GM18502 (cell line): Measurements from ENCODE around the gene IL17B.

ENCODE experiments used
- ATAC-seq: cut with Tn5 transposase; IDR thresholded peaks from one replicate; pipeline ENCODE4 v1.9.1; 2021; ENCODE audit warnings: mild to moderate bottlenecking; ENCODE audit not compliant: unreplicated experiment, poor library complexity

IL17B gene

DNA sequence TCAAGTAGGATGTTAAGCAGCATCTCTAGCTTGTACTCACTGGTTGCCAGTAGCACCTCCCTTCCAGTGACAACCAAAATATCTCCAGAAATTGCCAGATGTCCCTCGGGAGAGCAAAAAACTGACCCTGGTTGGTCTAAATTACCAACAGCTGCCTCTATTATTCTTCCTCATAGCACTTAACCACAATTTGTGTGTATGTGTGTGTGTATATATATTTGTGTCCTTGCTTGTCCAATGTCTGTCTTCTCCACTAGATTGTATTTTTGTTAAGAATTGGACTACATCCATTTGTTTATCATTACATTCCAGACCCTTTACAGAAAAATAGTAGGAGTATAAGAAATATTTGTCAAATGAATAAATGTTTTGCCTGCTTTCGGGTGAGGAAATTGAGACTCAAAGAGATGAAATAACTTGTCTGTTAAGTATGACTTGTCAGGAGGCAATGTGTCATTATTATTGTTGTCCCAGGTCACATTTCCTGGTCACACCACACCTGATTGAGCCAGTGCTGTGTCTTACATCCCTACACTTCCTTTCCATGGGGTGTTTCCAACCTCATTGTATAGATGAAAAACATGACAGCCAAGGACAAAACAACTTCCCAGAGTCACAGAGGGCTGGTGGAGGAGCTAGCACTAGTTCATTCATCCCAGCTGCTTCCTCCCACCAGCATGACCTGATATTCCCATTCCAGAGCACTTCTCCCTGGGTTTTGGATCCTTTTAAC, 45.2 kb downstream of the IL17B start:
- no peak for ATAC-seq

DNA sequence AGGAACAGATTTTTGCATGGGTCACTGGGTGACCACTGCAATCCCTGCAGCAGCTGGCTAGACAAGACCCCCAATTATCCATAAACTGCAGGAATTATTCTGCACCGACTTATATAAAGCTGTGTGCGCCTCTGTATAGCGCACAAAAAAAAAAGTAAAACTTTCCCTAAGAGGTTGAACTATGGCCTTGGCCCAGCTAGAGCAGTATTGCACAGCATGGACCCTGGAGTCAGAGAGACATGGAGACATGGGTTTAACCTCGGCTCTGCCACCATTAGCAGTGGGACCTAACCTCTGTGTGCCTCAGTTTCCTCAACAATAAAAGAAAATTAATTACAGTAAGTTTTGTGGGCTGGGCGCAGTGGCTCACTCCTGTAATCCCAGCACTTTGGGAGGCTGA, 50.9 kb downstream of the IL17B start:
- no peak for ATAC-seq

- ATAC-seq = no peak
Observed at GRCh38 chr5:149326611-149327010, 52.5 kb downstream of the IL17B start.

DNA sequence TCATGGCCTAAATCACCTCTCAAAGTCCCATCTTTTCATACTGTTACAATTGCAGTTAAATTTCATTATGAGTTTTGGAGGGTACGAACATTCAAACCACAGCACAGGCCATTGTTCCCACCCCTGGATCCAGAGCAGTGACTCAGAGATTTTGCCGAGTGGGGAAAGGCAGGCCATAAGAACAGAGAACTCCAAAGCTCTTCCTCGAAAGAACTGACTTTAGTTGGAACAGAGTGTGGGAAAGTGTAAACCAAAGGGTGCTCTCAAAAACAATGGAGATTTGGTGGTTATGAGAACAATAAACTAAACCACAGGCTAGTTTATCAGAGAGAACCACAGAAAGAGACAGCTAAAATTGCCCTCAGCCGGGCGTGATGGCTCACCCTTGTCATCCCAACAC, 53.2 kb downstream of the IL17B start:
- no peak for ATAC-seq

DNA sequence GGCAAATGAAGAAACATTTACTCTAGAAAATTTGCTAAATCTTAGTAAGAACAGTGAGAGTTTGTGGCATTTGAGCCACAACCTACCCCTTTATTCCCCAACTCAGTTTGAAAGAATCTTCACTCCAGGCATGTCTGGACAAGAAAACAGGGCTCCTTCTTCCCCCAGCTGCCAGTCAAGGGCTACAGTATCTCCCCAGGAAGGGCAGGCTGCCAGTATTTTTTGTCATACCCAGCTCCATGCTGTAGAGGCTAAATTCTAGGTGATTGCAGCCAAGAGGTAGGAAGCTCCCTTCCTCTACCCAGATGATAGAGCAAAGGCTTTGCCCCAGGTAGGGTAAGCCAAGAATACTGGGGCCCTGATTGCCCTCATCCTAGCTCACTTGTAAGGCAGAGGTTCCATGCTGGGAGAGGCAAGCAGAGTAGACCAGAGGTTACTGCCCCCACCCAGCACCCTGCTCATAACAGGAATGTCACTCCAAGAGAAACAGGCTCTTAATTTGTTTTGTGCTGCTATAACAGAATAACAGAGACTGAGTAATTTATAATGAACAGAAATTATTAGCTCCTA, 53.8 kb downstream of the IL17B start:
- ATAC-seq = no peak

DNA sequence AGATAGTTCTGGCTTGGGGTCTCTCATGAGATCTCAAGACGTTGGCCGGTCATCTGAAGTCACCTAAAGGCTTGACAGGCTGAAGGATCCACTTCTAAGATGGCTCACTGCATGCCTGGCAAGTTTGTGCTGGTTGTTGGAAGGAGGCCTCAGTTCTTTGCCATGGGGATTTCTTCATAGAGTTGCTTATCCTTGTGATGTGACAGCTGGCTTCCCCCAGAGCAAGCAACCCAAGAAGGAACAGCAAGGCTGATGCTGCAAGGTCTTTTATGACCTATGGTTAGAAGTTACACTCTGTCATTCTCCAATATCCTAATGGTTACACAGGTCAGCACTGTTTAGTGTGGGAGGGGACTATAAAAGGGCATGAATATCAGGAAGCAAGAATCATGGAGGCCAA, 54.5 kb downstream of the IL17B start:
- no peak for ATAC-seq
